Measurements from ENCODE around the gene SLC35G3. TPM values are rescaled to one million over a fixed set of nuclear protein-coding genes. Genes with fewer than 3 reads are reported as not detected.

SLC35G3 gene
- polyA plus RNA-seq, 2 of the 4 experiments (the other 2 are of a cell fraction): not detected

GRCh38 chr17:35169835-35170363 is 24.3 kb downstream of the SLC35G3 start (continued):
- no peak for TF ChIP-seq REST (IDR thresholded peaks at IDR 0.05)

- TF ChIP-seq BCL3 (IDR thresholded peaks at IDR 0.05) (no peak), CEBPB (IDR thresholded peaks at IDR 0.05) (no peak), USF2 (IDR thresholded peaks at IDR 0.05) (no peak), PBX3 (IDR thresholded peaks at IDR 0.05) (no peak), HOXA7 (CRISPR knock-in tag; IDR thresholded peaks at IDR 0.05) (no peak), GATA3 (IDR thresholded peaks at IDR 0.05; ENCODE audit: borderline replicate concordance) (no peak), HMGXB4 (CRISPR knock-in tag; IDR thresholded peaks at IDR 0.05; ENCODE audit: borderline replicate concordance) (no peak), KDM1A (IDR thresholded peaks at IDR 0.05; ENCODE audit: low read depth) (no peak), MAZ (IDR thresholded peaks at IDR 0.05; ENCODE audit: borderline replicate concordance, low read depth, low read length) (no peak), KDM5A (IDR thresholded peaks at IDR 0.05) (no peak), CBX2 (IDR thresholded peaks at IDR 0.05; ENCODE audit: borderline replicate concordance, low read depth) (no peak), HES2 (IDR thresholded peaks at IDR 0.05) (no peak), BHLHE40 (IDR thresholded peaks at IDR 0.05; ENCODE audit: low read depth, low read length) (no peak), HOXB5 (CRISPR knock-in tag; IDR thresholded peaks at IDR 0.05) (no peak), CBX8 (IDR thresholded peaks at IDR 0.05) (no peak), EHF (CRISPR knock-in tag; IDR thresholded peaks at IDR 0.05) (no peak), RAD21 (conservative IDR thresholded peaks at IDR 0.05 in 1 of 2, IDR thresholded peaks at IDR 0.05 in 1 of 2) (no peak), FOSL2 (IDR thresholded peaks at IDR 0.05) (no peak), FOSL2 (CRISPR knock-in tag; IDR thresholded peaks at IDR 0.05) (no peak), RARB (CRISPR knock-in tag; IDR thresholded peaks at IDR 0.05) (no peak)
- 6% methylated on average over 1 of the region's 1 CpG for WGBS (ENCODE audit: missing lambda C conversion rate)
- FAIRE-seq (no peak), DNase-seq (ENCODE audit: low read depth in 1 of 2, low spot score in 1 of 2) (no peak), ATAC-seq (no peak)
- Histone ChIP-seq H3K4me1 (peaks cover 6% of the 10 kb centered on the region; the same call in 2 of the 3 replicates), H3K9me3 (no peaks in the 10 kb centered on the region), H3K4me2 (no peak overlapping the region), H3K27ac (no peak overlapping the region), H3K4me3 (no peak overlapping the region)
- ChIA-PET CTCF (interaction anchor here (0.8 to 13.9 kb wide), 6 partner anchors 9 to 579 kb away, joined by 3 to 308 read pairs (median 3); partner anchors contain the start of genes RAD51D and SLFN12L), POLR2A (interaction anchor here (0.5 kb wide), 1 partner anchor 415 kb away, joined by 3 read pairs; no protein-coding TSS in a partner anchor)
Measured at GRCh38 chr17:35167666-35168065, 26.5 kb downstream of the SLC35G3 start.
